Activated T-helper 2 cell treated with anti-CD3 and anti-CD28 coated beads, Interferon-gamma antibody, Interleukin-2, Interleukin-4, amounts not matched to agents 10 μg/mL and 5 μg/mL and 100 μg/mL, durations not matched to agents 14 hours and 24 hours and 36 hours (primary cell): ENCODE results near the gene RNPEPL1. TPM values are rescaled to one million over a fixed set of nuclear protein-coding genes. Genes with fewer than 3 reads are reported as not detected.

ENCODE experiments used
- DNase-seq: peaks from one replicate; pipeline ENCODE4 v3.0.0; 2021; ENCODE audit warnings: low spot score
- H3K27ac Mint-ChIP-seq: one replicate; pipeline ENCODE4 v1.8.0; 2021; ENCODE audit warnings: mixed read lengths
- H3K27me3 Mint-ChIP-seq: one replicate; pipeline ENCODE4 v1.8.0; 2021; ENCODE audit warnings: low read depth, mixed read lengths
- H3K36me3 Mint-ChIP-seq: one replicate; pipeline ENCODE4 v1.8.0; 2021; ENCODE audit warnings: low read depth, mixed read lengths
- H3K4me1 Mint-ChIP-seq: one replicate; pipeline ENCODE4 v1.8.0; 2021; ENCODE audit warnings: low read depth, mixed read lengths
- H3K4me3 Mint-ChIP-seq: one replicate; pipeline ENCODE4 v1.8.0; 2021; ENCODE audit warnings: low read depth, mild to moderate bottlenecking, moderate library complexity, mixed read lengths
- H3K9me3 Mint-ChIP-seq: one replicate; pipeline ENCODE4 v1.8.0; 2021; ENCODE audit warnings: mixed read lengths
- intact Hi-C: fragments of 100-400 bp; cut with micrococcal nuclease; formaldehyde crosslinking; loops from one replicate; pipeline ENCODE4 v1.15.1; 2023
- total RNA-seq: library from RNA; stranded (reverse); gene quantifications from 2 replicates; pipeline ENCODE4 v1.2.3, GENCODE V29; 2022

Gene RNPEPL1
- total RNA-seq, 1 donor from 2014 or later = 71.3 TPM

DNA sequence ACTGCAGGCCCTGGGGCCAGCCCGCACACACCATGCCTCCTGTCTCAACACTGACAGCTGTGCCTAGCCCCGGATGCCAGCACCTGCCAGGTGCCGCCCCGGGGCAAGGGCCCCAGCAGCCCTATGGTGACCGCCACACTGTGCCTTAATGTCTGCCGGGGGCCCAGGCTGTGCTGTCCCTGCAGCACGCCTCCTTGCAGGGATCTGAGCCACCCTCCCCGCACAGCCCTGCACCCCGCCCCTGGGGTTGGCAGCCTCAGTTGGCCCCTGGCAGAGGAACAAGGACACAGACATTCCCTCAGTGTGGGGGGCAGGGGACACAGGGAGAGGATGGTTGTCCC is 9.8 kb downstream of the RNPEPL1 start:
- intact Hi-C loops = no loop called here
- no peaks in the 10 kb centered on the region for H3K9me3 Mint-ChIP-seq
- H3K4me3 Mint-ChIP-seq = no peak overlapping the region
- no peak for DNase-seq
- no peaks in the 10 kb centered on the region for H3K27me3 Mint-ChIP-seq
- no peak overlapping the region for H3K27ac Mint-ChIP-seq
- peaks cover 13% of the 10 kb centered on the region for H3K4me1 Mint-ChIP-seq
- peaks cover 31% of the 10 kb centered on the region for H3K36me3 Mint-ChIP-seq

DNA sequence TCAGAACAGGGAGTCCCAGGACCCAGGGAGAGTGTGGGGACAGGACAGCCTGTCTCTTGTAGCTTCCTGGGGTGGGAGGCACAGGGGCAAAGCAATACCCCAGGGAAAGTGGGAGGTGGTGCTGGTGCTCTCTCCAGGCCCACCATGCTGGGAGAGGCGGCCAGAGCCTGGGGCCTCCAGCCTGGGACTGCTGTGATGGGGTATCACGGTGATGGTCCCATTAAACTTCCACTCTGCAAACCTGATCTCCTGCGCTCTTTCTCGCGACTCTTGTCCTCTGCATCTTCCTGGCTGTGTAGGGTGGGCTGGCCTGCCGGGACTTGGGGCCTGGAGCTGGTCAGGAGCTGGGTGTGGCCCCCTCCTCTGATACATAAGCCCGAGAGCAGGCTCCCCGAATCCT is 10.2 kb downstream of the RNPEPL1 start:
- H3K27me3 Mint-ChIP-seq = no peaks in the 10 kb centered on the region
- peaks cover 31% of the 10 kb centered on the region for H3K36me3 Mint-ChIP-seq
- intact Hi-C loops = no loop called here
- no peak overlapping the region for H3K27ac Mint-ChIP-seq
- peaks cover 13% of the 10 kb centered on the region for H3K4me1 Mint-ChIP-seq
- H3K9me3 Mint-ChIP-seq = no peaks in the 10 kb centered on the region
- no peak overlapping the region for H3K4me3 Mint-ChIP-seq
- DNase-seq = no peak

DNA sequence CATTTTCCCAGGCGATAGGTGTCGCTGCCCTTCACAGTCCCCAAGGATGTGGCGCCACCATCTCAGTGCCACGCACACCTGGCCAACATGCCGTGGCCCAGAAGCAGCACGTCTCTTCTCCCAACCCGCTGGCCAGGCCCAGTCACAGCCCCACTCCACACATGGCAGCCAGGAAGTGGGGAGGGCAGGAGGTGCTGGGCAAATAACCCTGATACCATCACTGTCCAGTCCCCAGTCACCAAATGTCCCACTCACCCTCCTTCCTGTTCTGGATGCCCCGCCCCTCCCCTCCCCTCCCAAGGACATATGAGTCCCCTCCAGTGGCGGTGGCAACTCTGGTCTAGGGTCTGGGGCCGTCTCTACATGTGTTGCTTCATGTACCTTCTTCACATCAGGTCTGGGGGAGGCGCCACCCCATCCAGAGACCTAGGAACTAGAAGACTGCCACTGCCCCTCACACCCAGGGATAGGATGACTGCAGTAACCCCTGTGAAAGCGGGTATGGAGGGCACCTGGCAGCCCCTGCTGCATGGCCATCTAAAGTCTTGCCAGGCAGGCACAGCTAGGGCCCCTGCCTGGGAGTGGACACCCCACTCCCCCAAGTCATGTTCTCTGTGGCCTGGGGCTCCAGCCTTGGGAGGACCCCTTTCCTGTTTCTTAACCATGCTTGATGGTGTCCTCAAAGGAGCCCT is 10.9 kb downstream of the RNPEPL1 start:
- intact Hi-C loops = no loop called here
- no peak for DNase-seq
- Mint-ChIP-seq H3K4me3 (no peak overlapping the region), H3K9me3 (no peaks in the 10 kb centered on the region), H3K36me3 (peaks cover 31% of the 10 kb centered on the region), H3K4me1 (peaks cover 14% of the 10 kb centered on the region), H3K27ac (peak overlapping the region; percentile 58), H3K27me3 (no peaks in the 10 kb centered on the region)

DNA sequence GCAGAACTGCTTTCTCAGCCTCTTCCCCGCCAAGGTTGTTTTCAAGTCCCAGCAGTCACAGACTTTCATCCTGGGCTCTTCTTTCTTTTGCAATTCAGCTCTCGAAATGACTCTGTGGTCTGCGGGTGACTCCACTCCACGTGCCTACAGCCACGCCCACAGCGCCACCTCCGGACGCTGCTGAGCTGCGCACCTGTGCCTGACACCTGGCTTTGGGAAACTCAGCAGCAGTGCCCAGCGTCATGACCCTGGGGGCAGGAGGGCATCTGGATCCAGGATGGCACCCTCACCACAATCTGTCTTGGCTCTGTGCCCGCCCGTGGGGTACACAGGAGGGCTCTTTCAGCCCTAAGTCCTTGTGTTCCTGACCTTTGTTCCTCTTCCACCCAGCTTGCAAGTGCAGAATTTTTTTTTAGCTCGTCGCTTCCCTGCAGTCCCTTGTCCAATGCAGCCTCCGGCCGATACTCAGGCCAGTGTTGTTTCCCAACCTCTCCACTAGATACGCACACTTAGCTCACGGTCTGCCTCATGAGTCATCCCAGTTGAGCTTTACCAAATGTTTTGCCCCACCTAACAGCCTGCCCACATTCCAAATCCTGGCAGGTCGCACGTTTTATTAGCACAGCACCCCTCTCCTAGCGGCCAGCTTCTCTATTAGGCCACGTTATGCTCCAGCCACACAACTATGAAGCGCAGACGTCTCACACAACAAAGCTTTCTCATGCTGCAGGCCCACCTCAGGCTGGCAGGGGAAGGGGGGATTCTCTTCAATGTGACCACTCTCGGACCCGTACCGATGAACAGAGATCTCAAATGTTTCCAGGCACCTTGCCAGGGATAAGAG is 11.7 kb downstream of the RNPEPL1 start:
- Mint-ChIP-seq H3K4me1 (peaks cover 21% of the 10 kb centered on the region), H3K27me3 (no peaks in the 10 kb centered on the region), H3K36me3 (peaks cover 27% of the 10 kb centered on the region)

DNA sequence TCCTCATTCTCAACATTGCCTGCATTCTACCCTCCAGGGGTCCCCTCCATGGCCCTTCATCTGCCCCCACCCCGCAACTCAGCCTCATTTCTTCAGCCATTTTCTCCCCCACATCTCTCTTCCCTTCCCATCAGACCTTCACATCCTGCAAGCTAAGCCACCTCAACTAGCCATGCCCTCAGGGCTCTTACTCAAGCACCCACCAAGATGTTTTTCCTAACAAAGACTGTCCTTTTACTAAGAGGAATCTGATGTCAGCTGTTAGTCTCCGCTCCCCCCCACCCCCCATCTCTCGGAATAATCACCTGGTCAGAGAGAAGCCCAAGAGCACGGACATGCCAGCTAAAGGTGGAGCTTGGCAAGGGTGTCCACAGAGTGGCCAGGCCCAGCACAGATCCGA is 13.5 kb downstream of the RNPEPL1 start:
- Mint-ChIP-seq H3K36me3 (peaks cover 24% of the 10 kb centered on the region), H3K4me3 (no peak overlapping the region), H3K27me3 (no peaks in the 10 kb centered on the region), H3K27ac (no peak overlapping the region), H3K9me3 (no peaks in the 10 kb centered on the region), H3K4me1 (peaks cover 22% of the 10 kb centered on the region)
- no peak for DNase-seq
- intact Hi-C loops = no loop called here

More for the DNA sequence above, 11.7 kb downstream of the RNPEPL1 start:
- peak; percentile 48 for DNase-seq
- H3K27ac Mint-ChIP-seq = peak overlapping the region; percentile 58
- no peak overlapping the region for H3K4me3 Mint-ChIP-seq
- H3K9me3 Mint-ChIP-seq = no peaks in the 10 kb centered on the region
- intact Hi-C loops = no loop called here

DNA sequence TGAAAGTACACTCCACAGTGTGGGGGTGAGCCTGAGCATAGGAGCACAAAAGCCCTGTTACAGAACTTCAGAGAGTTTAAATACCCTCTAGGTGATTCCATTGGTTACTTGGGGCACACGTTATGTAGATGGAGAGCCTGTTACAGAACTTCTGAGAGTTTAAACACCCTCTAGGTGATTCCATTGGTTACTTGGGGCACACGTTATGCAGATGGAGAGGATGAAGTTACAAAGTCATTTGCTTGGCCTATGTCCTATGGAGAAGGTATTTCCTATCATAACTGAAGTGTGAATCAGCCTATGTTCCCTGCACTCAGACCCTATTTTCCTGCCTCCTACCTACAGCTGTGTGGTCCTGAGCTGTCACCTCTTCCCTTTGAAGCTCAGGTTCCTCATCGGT is 14.5 kb downstream of the RNPEPL1 start:
- Mint-ChIP-seq H3K27ac (no peak overlapping the region), H3K4me1 (peaks cover 26% of the 10 kb centered on the region), H3K4me3 (no peak overlapping the region)

DNA sequence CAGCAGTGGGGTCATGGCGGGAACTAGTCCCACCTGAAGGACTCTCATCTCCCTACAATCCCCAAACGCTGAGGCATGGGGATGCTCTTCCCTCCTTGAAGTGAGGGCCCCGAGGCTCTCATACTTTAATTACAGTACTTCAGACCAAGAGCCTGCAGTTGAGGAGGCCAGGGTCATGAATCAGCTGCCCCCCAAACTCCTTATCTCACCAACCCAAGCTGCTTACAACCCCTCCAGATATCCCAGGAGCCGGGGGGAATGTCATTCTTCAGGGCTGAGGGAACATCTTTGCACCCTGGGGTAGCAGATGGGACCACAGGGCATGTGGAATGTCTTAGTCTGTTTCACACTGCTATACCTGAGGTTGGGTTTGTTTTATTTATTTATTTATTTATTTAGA is 15.5 kb downstream of the RNPEPL1 start:
- Mint-ChIP-seq H3K9me3 (no peaks in the 10 kb centered on the region), H3K36me3 (peaks cover 19% of the 10 kb centered on the region), H3K27me3 (no peaks in the 10 kb centered on the region), H3K4me1 (peaks cover 36% of the 10 kb centered on the region), H3K4me3 (no peak overlapping the region), H3K27ac (no peak overlapping the region)
- DNase-seq = no peak
- intact Hi-C loops = no loop called here

More for the DNA sequence above, 14.5 kb downstream of the RNPEPL1 start:
- intact Hi-C loops = no loop called here
- peaks cover 22% of the 10 kb centered on the region for H3K36me3 Mint-ChIP-seq
- no peaks in the 10 kb centered on the region for H3K9me3 Mint-ChIP-seq
- DNase-seq = no peak
- H3K27me3 Mint-ChIP-seq = no peaks in the 10 kb centered on the region

DNA sequence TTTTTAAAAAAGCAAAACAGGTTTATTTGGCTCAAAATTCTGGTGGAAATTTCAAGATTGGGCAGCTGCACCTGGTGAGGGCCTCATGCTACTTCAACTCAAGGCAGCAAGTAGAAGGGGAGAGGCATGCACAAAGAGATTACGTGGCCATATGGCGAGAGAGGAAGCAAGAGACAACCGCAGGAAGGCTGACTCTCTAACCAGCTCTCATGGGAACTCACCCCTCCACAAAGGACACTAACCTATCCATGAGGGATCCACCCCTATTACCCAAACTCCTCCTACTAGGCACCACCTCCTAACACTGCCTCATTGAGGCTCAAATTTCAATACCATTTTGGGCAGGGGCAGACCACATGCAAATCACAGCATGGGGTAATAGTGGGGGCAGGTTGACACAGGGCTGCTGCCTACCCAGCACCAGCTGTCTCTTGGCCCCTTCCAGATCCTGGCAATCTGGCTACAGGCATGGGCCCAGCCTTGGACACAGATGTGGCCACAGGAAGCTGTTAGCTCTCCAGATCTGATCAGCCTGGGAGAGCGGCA is 16.3 kb downstream of the RNPEPL1 start:
- Mint-ChIP-seq H3K9me3 (no peaks in the 10 kb centered on the region), H3K4me1 (peaks cover 37% of the 10 kb centered on the region), H3K27ac (peak overlapping the region; percentile 29), H3K27me3 (no peaks in the 10 kb centered on the region), H3K4me3 (peak overlapping the region; percentile 97), H3K36me3 (peaks cover 23% of the 10 kb centered on the region)
- no peak for DNase-seq
- intact Hi-C loops = no loop called here

DNA sequence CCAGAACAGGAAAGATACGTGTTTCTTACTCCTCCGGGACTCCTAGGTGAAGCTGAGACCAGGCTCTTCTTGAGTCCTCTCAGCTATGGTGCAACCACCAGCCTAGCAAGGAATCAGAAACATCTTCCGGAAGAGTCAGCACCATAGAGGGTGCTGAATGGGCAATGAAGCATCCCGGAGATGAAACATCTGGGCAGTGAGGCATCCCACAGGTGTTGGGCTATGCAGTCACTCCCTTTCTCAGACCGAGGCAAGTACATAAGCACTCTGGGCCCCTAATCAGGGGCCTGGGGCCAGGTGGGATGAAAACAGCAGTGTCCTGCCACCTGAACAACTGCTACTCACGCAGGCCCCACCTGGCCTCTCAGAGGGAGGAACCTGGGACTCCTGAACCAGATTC is 16.8 kb downstream of the RNPEPL1 start:
- Mint-ChIP-seq H3K4me1 (peaks cover 33% of the 10 kb centered on the region), H3K9me3 (no peaks in the 10 kb centered on the region), H3K27ac (peak overlapping the region; percentile 29), H3K27me3 (no peaks in the 10 kb centered on the region), H3K36me3 (peaks cover 19% of the 10 kb centered on the region), H3K4me3 (peak overlapping the region; percentile 97)
- intact Hi-C loops = no loop called here
- DNase-seq = no peak

DNA sequence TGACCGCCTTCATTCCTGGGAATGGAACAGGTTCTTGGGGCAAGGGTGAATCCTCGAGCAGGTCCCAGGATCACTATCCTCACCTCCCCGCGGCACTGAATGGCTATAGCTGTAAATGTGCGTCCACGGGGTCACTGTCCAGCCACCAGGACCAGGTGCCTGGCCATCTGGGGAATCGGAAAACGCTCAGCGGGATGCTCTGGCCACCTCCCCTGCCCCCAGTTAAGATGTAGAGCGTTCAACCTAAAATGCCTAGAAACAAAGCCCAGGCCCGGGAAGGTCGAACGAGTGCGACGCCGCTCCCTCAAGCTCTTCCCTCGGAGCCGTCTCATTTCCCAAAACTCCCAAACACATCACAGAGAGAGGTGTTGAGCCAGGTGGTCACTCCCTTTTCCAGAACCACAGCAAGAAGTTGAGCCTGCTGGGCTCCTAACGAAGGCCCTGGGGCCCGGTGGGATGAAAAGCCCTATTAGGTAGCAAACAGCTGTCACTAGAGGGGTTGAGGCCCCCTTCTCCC is 17.5 kb downstream of the RNPEPL1 start:
- Mint-ChIP-seq H3K4me1 (peaks cover 27% of the 10 kb centered on the region), H3K9me3 (no peaks in the 10 kb centered on the region), H3K27ac (peak overlapping the region; percentile 91), H3K4me3 (peak overlapping the region; percentile 97), H3K27me3 (no peaks in the 10 kb centered on the region), H3K36me3 (peaks cover 14% of the 10 kb centered on the region)
- no peak for DNase-seq
- intact Hi-C loops = loop anchor here (1.0 to 2.0 kb wide), 4 partner anchors 20 to 563 kb away; partner anchors contain the start of gene PASK

DNA sequence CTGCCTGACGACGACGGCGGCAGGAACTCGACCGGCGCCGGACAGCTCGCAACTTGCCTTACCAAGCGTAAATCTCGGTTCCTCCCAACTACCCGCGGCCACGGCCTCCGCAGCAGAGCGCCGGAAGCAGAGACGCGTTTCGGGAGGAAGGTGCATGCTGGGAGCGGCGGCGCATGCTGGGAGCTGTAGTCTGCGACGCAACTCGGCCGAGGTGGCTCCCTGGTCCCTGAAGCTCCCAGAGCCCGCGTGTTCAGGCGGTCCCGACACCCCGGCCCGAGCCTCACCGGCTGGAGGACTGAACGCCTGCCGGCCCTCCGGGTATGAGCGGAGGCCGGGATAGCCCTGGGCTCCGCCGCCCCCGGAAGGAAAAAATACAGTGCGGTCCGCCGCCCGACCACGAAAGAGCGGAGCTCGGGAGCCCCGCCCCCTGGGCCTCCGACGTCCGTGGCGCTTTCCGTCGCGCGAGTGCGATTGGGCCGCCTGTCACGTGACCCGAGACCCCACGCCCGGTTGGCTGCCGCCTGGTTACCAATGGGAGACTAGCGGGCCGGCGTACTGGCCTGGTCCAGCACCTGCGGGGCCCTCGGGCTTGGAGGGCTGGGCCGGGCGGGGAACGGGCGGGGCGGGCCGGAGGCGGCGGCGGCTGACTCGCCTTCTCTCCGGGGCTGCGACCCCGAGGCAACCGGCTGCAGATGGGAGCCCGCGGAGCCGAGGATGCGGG is 18.1 kb downstream of the RNPEPL1 start, which contains the start of gene CAPN10:
Gene CAPN10 (plus strand): TSS at position 537 of the 721 bp plus-strand sequence. CDS start 178 bp downstream, at position 715.
- peak; percentile 97 for DNase-seq
- H3K27ac Mint-ChIP-seq = peak within 1 kb of the TSS; percentile 91
- H3K27me3 Mint-ChIP-seq = no peaks in the 10 kb centered on the region
- peaks cover 27% of the 10 kb centered on the region for H3K4me1 Mint-ChIP-seq
- H3K36me3 Mint-ChIP-seq = peaks cover 16% of the 10 kb centered on the region
- no peaks in the 10 kb centered on the region for H3K9me3 Mint-ChIP-seq
- peak within 1 kb of the TSS; percentile 97 for H3K4me3 Mint-ChIP-seq
- intact Hi-C loops = loop anchor here (1.0 to 2.0 kb wide), 4 partner anchors 21 to 562 kb away; partner anchors contain the start of gene PASK
